H9 (cell line): ENCODE measurements around the gene PRPF18. TPM values are rescaled to one million over a fixed set of nuclear protein-coding genes. Genes with fewer than 3 reads are reported as not detected.

Source experiments
- DNase-seq: peaks from one replicate; pipeline ENCODE4 v3.0.0-alpha.2; 2017
- H2AFZ ChIP-seq: one replicate; pipeline ENCODE4 v1.6.1; 2013; ENCODE audit warnings: mild to moderate bottlenecking, low read length, control low read depth, moderate library complexity
- H2AK5ac ChIP-seq: 2 replicates; pipeline ENCODE4 v1.6.1; 2013; ENCODE audit warnings: low read length, control low read depth, mixed read lengths; ENCODE audit not compliant: insufficient read length
- H2BK120ac ChIP-seq: one replicate; pipeline ENCODE4 v1.6.1; 2013; ENCODE audit warnings: low read depth, mild to moderate bottlenecking, low read length, control low read depth, inconsistent platforms; ENCODE audit not compliant: poor library complexity, severe bottlenecking
- H2BK12ac ChIP-seq: 2 replicates; pipeline ENCODE4 v1.6.1; 2013; ENCODE audit warnings: low read length, control low read depth, mixed read lengths, low read depth; ENCODE audit not compliant: insufficient read length
- H2BK15ac ChIP-seq: 2 replicates; pipeline ENCODE4 v1.6.1; 2013; ENCODE audit warnings: low read depth, low read length, control low read depth
- H2BK20ac ChIP-seq: one replicate; pipeline ENCODE4 v1.6.1; 2013; ENCODE audit warnings: low read depth, mild to moderate bottlenecking, low read length, control low read depth, inconsistent platforms; ENCODE audit not compliant: poor library complexity, severe bottlenecking
- H2BK5ac ChIP-seq: 2 replicates; pipeline ENCODE4 v1.6.1; 2013; ENCODE audit warnings: low read length, control low read depth, mixed read lengths; ENCODE audit not compliant: insufficient read length
- H3K14ac ChIP-seq: 2 replicates; pipeline ENCODE4 v1.6.1; 2013; ENCODE audit warnings: low read length, control low read depth; ENCODE audit not compliant: insufficient read depth
- H3K18ac ChIP-seq: 2 replicates; pipeline ENCODE4 v1.6.1; 2013; ENCODE audit warnings: low read depth, mild to moderate bottlenecking, mixed read lengths, low read length, control low read depth; ENCODE audit not compliant: insufficient read length
- H3K23ac ChIP-seq: 2 replicates; pipeline ENCODE4 v1.6.1; 2013; ENCODE audit warnings: low read length, control low read depth, mixed read lengths, low read depth; ENCODE audit not compliant: insufficient read length
- H3K23me2 ChIP-seq: 2 replicates; pipeline ENCODE4 v1.6.1; 2013; ENCODE audit warnings: low read depth, mild to moderate bottlenecking, mixed read lengths, low read length, control low read depth; ENCODE audit not compliant: insufficient read length, poor library complexity, severe bottlenecking
- H3K27ac ChIP-seq: 2 replicates; pipeline ENCODE4 v1.5.1; 2013; ENCODE audit warnings: low read length, control low read depth, mixed read lengths, low read depth; ENCODE audit not compliant: insufficient read length
- H3K27me3 ChIP-seq: 2 replicates; pipeline ENCODE4 v1.6.1; 2013; ENCODE audit warnings: low read length, control low read depth, inconsistent platforms; ENCODE audit not compliant: insufficient read depth
- H3K4ac ChIP-seq: 2 replicates; pipeline ENCODE4 v1.6.1; 2013; ENCODE audit warnings: low read depth, mild to moderate bottlenecking, control low read depth, inconsistent platforms, low read length, moderate library complexity
- H3K4me1 ChIP-seq: 2 replicates; pipeline ENCODE4 v1.6.1; 2013; ENCODE audit warnings: low read length, control low read depth, inconsistent platforms; ENCODE audit not compliant: insufficient read depth
- H3K4me2 ChIP-seq: 2 replicates; pipeline ENCODE4 v1.6.1; 2013; ENCODE audit warnings: low read length, control low read depth, mixed read lengths; ENCODE audit not compliant: insufficient read length, insufficient read depth
- H3K56ac ChIP-seq: 2 replicates; pipeline ENCODE4 v1.6.1; 2013; ENCODE audit warnings: low read depth, mild to moderate bottlenecking, mixed read lengths, low read length, control low read depth; ENCODE audit not compliant: insufficient read length
- H3K79me1 ChIP-seq: 2 replicates; pipeline ENCODE4 v1.6.1; 2013; ENCODE audit warnings: low read depth, mild to moderate bottlenecking, moderate library complexity, low read length, control low read depth, inconsistent platforms; ENCODE audit not compliant: insufficient read depth, poor library complexity, severe bottlenecking
- H3K79me2 ChIP-seq: 2 replicates; pipeline ENCODE4 v1.6.1; 2013; ENCODE audit warnings: low read length, control low read depth, inconsistent platforms; ENCODE audit not compliant: insufficient read depth
- H3K9ac ChIP-seq: 2 replicates; pipeline ENCODE4 v1.6.1; 2013; ENCODE audit warnings: low read length, control low read depth, mixed read lengths; ENCODE audit not compliant: insufficient read length; ENCODE audit errors: extremely low read depth
- H3K9me3 ChIP-seq: one replicate; pipeline ENCODE4 v1.6.1; 2013; ENCODE audit warnings: low read depth, low read length, inconsistent platforms; ENCODE audit not compliant: control insufficient read depth
- H3T11ph ChIP-seq: one replicate; pipeline ENCODE4 v1.6.1; 2013; ENCODE audit warnings: mild to moderate bottlenecking, low read length, control low read depth, inconsistent platforms
- H4K20me1 ChIP-seq: one replicate; pipeline ENCODE4 v1.6.1; 2013; ENCODE audit not compliant: control insufficient read depth, insufficient read length, insufficient read depth
- H4K5ac ChIP-seq: 2 replicates; pipeline ENCODE4 v1.6.1; 2013; ENCODE audit warnings: low read depth, mild to moderate bottlenecking, mixed read lengths, low read length, control low read depth; ENCODE audit not compliant: insufficient read length
- H4K8ac ChIP-seq: replicated peaks from 2 replicates; pipeline ENCODE4 v1.6.1; 2013; ENCODE audit warnings: low read length, control low read depth, mixed read lengths, low read depth; ENCODE audit not compliant: insufficient read length
- H4K91ac ChIP-seq: 2 replicates; pipeline ENCODE4 v1.6.1; 2013; ENCODE audit warnings: low read depth, mild to moderate bottlenecking, moderate library complexity, mixed read lengths, low read length, control low read depth; ENCODE audit not compliant: insufficient read length
- H3K27ac Mint-ChIP-seq, 3 experiments: 2 replicates in 2 of 3; 3 replicates in 1 of 3; pipeline ENCODE4 v1.8.0; 2020 to 2021; ENCODE audit warnings: mixed read lengths in 3 of 3, mild to moderate bottlenecking in 1 of 3, moderate library complexity in 1 of 3
- H3K27me3 Mint-ChIP-seq: 2 replicates; pipeline ENCODE4 v1.8.0; 2021; ENCODE audit warnings: low read depth, mild to moderate bottlenecking, moderate library complexity, mixed read lengths
- H3K36me3 Mint-ChIP-seq, 3 experiments: 2 replicates in 2 of 3; 3 replicates in 1 of 3; pipeline ENCODE4 v1.8.0; 2020 to 2021; ENCODE audit warnings: low read depth in 3 of 3, mixed read lengths in 3 of 3; ENCODE audit not compliant: insufficient read depth in 1 of 3
- H3K4me1 Mint-ChIP-seq, 2 experiments: 2 replicates each; pipeline ENCODE4 v1.8.0; 2020; ENCODE audit warnings: mixed read lengths in 2 of 2
- H3K4me3 Mint-ChIP-seq, 2 experiments: 2 replicates in 1 of 2; 3 replicates in 1 of 2; pipeline ENCODE4 v1.8.0; 2020 to 2021; ENCODE audit warnings: mild to moderate bottlenecking in 2 of 2, mixed read lengths in 2 of 2, moderate library complexity in 1 of 2
- H3K9me3 Mint-ChIP-seq, 2 experiments: 2 replicates in 1 of 2; 3 replicates in 1 of 2; pipeline ENCODE4 v1.8.0; 2020; ENCODE audit warnings: mild to moderate bottlenecking in 2 of 2, mixed read lengths in 2 of 2, moderate library complexity in 1 of 2
- CTCF ChIP-seq: fragments of 200-600 bp; sonication (generic); conservative IDR thresholded peaks from 3 replicates; pipeline ENCODE4 v1.8.0; 2021; ENCODE audit warnings: antibody characterized with exemption, mild to moderate bottlenecking
- WGBS: extraction: QIAGEN DNeasy Blood & Tissue Kit; methylation state at CpG from one replicate; pipeline ENCODE4 v1.1.7; 2013; ENCODE audit warnings: missing lambda C conversion rate, low lambda C conversion rate, mixed read lengths; ENCODE audit not compliant: insufficient read length; ENCODE audit errors: extremely low coverage; 5-methylcytosine and 5-hydroxymethylcytosine counted together
- total RNA-seq: library from RNA; stranded (reverse); gene quantifications from 2 replicates; pipeline ENCODE4 v1.2.1, GENCODE V29; 2021

The PRPF18 gene
- total RNA-seq, 1 experiment from 2014 or later, result 17.1 TPM

GRCh38 chr10:13597909-13598308 is 11.1 kb downstream of the PRPF18 start:
- H2BK120ac ChIP-seq, result no peak overlapping the region
- no peaks in the 10 kb centered on the region for H3K23me2 ChIP-seq
- H3K27ac Mint-ChIP-seq, result no peak overlapping the region
- H3K36me3 Mint-ChIP-seq, result no peaks in the 10 kb centered on the region; a peak in 1 of 7 replicates
- H3K56ac ChIP-seq, result no peak overlapping the region
- no peaks in the 10 kb centered on the region for H3K4me1 Mint-ChIP-seq
- H4K20me1 ChIP-seq, result no peaks in the 10 kb centered on the region
- H3K9me3 ChIP-seq, result no peaks in the 10 kb centered on the region
- H3K79me1 ChIP-seq, result no peaks in the 10 kb centered on the region
- no peaks in the 10 kb centered on the region for H3K27me3 ChIP-seq
- no peak overlapping the region for H2AFZ ChIP-seq
- no peaks in the 10 kb centered on the region for H3K79me2 ChIP-seq
- H2BK12ac ChIP-seq, result no peak overlapping the region
- no peak for TF ChIP-seq CTCF
- no peak overlapping the region for H2BK5ac ChIP-seq
- no peak overlapping the region for H2AK5ac ChIP-seq
- H3K4me1 ChIP-seq, result no peaks in the 10 kb centered on the region
- H3K4me2 ChIP-seq, result no peak overlapping the region
- WGBS, result no CpG with 5 or more reads among the region's 5 CpGs
- no peak for DNase-seq
- no peak overlapping the region for H2BK20ac ChIP-seq
- H3K18ac ChIP-seq, result no peak overlapping the region
- no peaks in the 10 kb centered on the region for H3K27me3 Mint-ChIP-seq
- no peak overlapping the region for H3K27ac ChIP-seq
- no peak overlapping the region for H2BK15ac ChIP-seq
- H3K23ac ChIP-seq, result no peak overlapping the region
- H4K91ac ChIP-seq, result no peak overlapping the region
- no peak overlapping the region for H3T11ph ChIP-seq
- no peak overlapping the region for H3K4ac ChIP-seq
- H3K4me3 Mint-ChIP-seq, result no peak overlapping the region
- no peak overlapping the region for H4K8ac ChIP-seq
- no peak overlapping the region for H4K5ac ChIP-seq
- no peak overlapping the region for H3K14ac ChIP-seq
- no peaks in the 10 kb centered on the region for H3K9me3 Mint-ChIP-seq
- no peak overlapping the region for H3K9ac ChIP-seq
